EL (cell line): Measurements from ENCODE around the gene TMEM18.
A peak's percentile ranks its signal among the peaks of the same experiment; 100 is the strongest.

Source experiments
- DNase-seq: peaks from one replicate; pipeline ENCODE4 v3.0.0-alpha.2; 2016

Gene TMEM18

GRCh38 chr2:650343-651310 lies 26.6 kb downstream of the TMEM18 start:
- no peak for DNase-seq

GRCh38 chr2:649426-650342 lies 27.5 kb downstream of the TMEM18 start:
- DNase-seq, result no peak

GRCh38 chr2:648476-649424 lies 28.5 kb downstream of the TMEM18 start:
- DNase-seq, result no peak

GRCh38 chr2:647691-648231 lies 29.4 kb downstream of the TMEM18 start:
- DNase-seq, result no peak

GRCh38 chr2:647003-647560 lies 30.1 kb downstream of the TMEM18 start:
- DNase-seq, result no peak

GRCh38 chr2:644871-645270 lies 32.3 kb downstream of the TMEM18 start:
- no peak for DNase-seq

GRCh38 chr2:643761-644160 lies 33.4 kb downstream of the TMEM18 start:
- DNase-seq, result no peak

GRCh38 chr2:643334-643733 lies 33.9 kb downstream of the TMEM18 start:
- DNase-seq, result no peak

- DNase-seq, result no peak
Measured at GRCh38 chr2:641872-642815, 35.1 kb downstream of the TMEM18 start.

- no peak for DNase-seq
Measured at GRCh38 chr2:641164-641871, 35.9 kb downstream of the TMEM18 start.

GRCh38 chr2:639703-640102 lies 37.5 kb downstream of the TMEM18 start:
- no peak for DNase-seq

- DNase-seq, result no peak
Measured at GRCh38 chr2:637804-638203, 39.4 kb downstream of the TMEM18 start.

GRCh38 chr2:637406-637776 lies 39.8 kb downstream of the TMEM18 start:
- DNase-seq, result no peak

GRCh38 chr2:636641-637405 lies 40.4 kb downstream of the TMEM18 start:
- DNase-seq, result peak; percentile 60

GRCh38 chr2:635687-636621 lies 41.3 kb downstream of the TMEM18 start:
- DNase-seq, result no peak

GRCh38 chr2:634636-635388 lies 42.4 kb downstream of the TMEM18 start:
- no peak for DNase-seq

- no peak for DNase-seq
Measured at GRCh38 chr2:634041-634440, 43.2 kb downstream of the TMEM18 start.
